NT2/D1 (cell line): Measurements from ENCODE around the gene UQCC2.

Experiments used
- SUZ12 ChIP-seq: IDR thresholded peaks from 2 replicates; pipeline ENCODE4 v1.6.1; 2011; ENCODE audit not compliant: insufficient read length, insufficient read depth; ENCODE audit errors: extremely low read depth
- YY1 ChIP-seq: IDR thresholded peaks from 2 replicates; pipeline ENCODE4 v1.6.1; 2011; ENCODE audit not compliant: insufficient read length, insufficient read depth
- ZNF274 ChIP-seq: IDR thresholded peaks from 2 replicates; pipeline ENCODE4 v1.6.1; 2011; ENCODE audit warnings: mild to moderate bottlenecking, low read depth, low read length

DNA sequence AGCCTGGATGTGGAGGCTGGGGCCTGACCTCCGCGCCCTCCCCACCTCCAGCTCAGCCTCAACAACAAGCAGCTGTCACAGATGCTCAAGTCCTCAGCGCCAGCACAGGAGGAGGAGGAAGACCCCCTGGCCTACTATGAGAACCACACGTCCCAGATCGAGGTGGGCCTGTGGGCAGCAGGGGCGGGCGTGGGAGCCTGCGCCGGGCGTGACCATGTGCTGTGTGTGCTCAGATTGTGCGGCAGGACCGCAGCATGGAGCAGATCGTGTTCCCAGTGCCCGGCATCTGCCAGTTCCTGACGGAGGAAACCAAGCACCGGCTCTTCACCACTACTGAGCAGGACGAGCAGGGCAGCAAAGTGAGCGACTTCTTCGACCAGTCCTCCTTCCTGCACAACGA, 23.5 kb downstream of the UQCC2 start:
- no peak for TF ChIP-seq ZNF274
- no peak for TF ChIP-seq SUZ12
- no peak for TF ChIP-seq YY1
